PC-9 (cell line): Measurements from ENCODE around the gene SDK2. TPM values are rescaled to one million over a fixed set of nuclear protein-coding genes. Genes with fewer than 3 reads are reported as not detected.

Source experiments
- BruUV-seq: library from RNA; stranded (reverse); fragments of 400-500 nt; replicated peaks from 2 replicates; lab custom pipeline; 2021; lab: Mats Ljungman, UMichigan
- CTCF ChIA-PET: fragments of 300-600 bp; sonication (Branson Sonifier 250); formaldehyde crosslinking; loops from one replicate; lab custom pipeline; 2022; ENCODE audit warnings: antibody characterized with exemption; lab: Charles Lee
- POLR2A ChIA-PET: fragments of 300-600 bp; sonication (Branson Sonifier 250); formaldehyde crosslinking; loops from one replicate; lab custom pipeline; 2022; ENCODE audit warnings: antibody characterized with exemption; ENCODE audit not compliant: unreplicated experiment; lab: Charles Lee
- DNase-seq, 2 experiments: peaks; one replicate each; pipeline versions ENCODE4 v3.0.0 to v3.0.0-alpha.2; 2015 to 2022; ENCODE audit warnings: mixed read lengths in 1 of 2
- H2AFZ ChIP-seq: fragments of 200-600 bp; sonication (generic); 2 replicates; pipeline ENCODE4 v1.8.1; 2017; ENCODE audit warnings: antibody characterized with exemption
- H3F3A ChIP-seq: fragments of 200-600 bp; sonication (generic); 2 replicates; pipeline ENCODE4 v1.8.1; 2017; ENCODE audit warnings: antibody characterized with exemption, mild to moderate bottlenecking, low read depth; ENCODE audit not compliant: insufficient read depth
- H3K27ac ChIP-seq: fragments of 200-600 bp; sonication (generic); 2 replicates; pipeline ENCODE4 v1.6.1; 2016; ENCODE audit warnings: mixed run types
- H3K27me3 ChIP-seq: fragments of 200-600 bp; sonication (generic); 2 replicates; pipeline ENCODE4 v1.6.1; 2016; ENCODE audit warnings: low read depth, mixed run types; ENCODE audit not compliant: insufficient read depth
- H3K36me3 ChIP-seq: fragments of 200-600 bp; sonication (generic); 2 replicates; pipeline ENCODE4 v1.6.1; 2016; ENCODE audit warnings: low read depth, mixed run types
- H3K4me1 ChIP-seq: fragments of 200-600 bp; sonication (generic); replicated peaks from 2 replicates; pipeline ENCODE4 v1.6.1; 2016; ENCODE audit warnings: mixed run types; ENCODE audit not compliant: insufficient read depth
- H3K4me2 ChIP-seq: fragments of 200-600 bp; sonication (generic); 2 replicates; pipeline ENCODE4 v1.6.1; 2017; ENCODE audit warnings: mixed run types
- H3K4me3 ChIP-seq: fragments of 200-600 bp; sonication (generic); 2 replicates; pipeline ENCODE4 v1.6.1; 2016; ENCODE audit warnings: mixed run types
- H3K79me2 ChIP-seq: fragments of 200-600 bp; sonication (generic); 2 replicates; pipeline ENCODE4 v1.6.1; 2017; ENCODE audit warnings: low read depth, mixed run types
- H3K9me2 ChIP-seq: fragments of 200-600 bp; sonication (generic); 2 replicates; pipeline ENCODE4 v1.8.1; 2017; ENCODE audit warnings: mild to moderate bottlenecking; ENCODE audit not compliant: insufficient read depth
- H3K9me3 ChIP-seq: fragments of 200-600 bp; sonication (generic); 2 replicates; pipeline ENCODE4 v1.8.1; 2016; ENCODE audit warnings: low read depth; ENCODE audit not compliant: insufficient read depth
- H4K20me1 ChIP-seq: fragments of 200-600 bp; sonication (generic); 2 replicates; pipeline ENCODE4 v1.8.1; 2017; ENCODE audit not compliant: insufficient read depth
- EZH2 ChIP-seq: fragments of 200-600 bp; sonication (generic); IDR thresholded peaks from 2 replicates; pipeline ENCODE4 v1.8.0; 2017; ENCODE audit warnings: antibody characterized with exemption, low read depth
- intact Hi-C: fragments of 100-400 bp; cut with micrococcal nuclease; formaldehyde crosslinking; loops from one replicate; pipeline ENCODE4 v1.10.0; 2022; ENCODE audit not compliant: unreplicated experiment
- total RNA-seq: library from RNA; stranded (reverse); gene quantifications from 2 replicates; pipeline ENCODE4 v1.2.3, GENCODE V29; 2021
- TF ChIP-seq, protein P1 (sequence below): fragments of 200-600 bp; sonication (generic); conservative IDR thresholded peaks from 2 replicates; pipeline ENCODE4 v1.6.1; 2017; ENCODE audit warnings: mixed run types, antibody characterized with exemption, mild to moderate bottlenecking, moderate library complexity

SDK2 gene
- total RNA-seq, 1 experiment from 2014 or later = 0.04 TPM

DNA sequence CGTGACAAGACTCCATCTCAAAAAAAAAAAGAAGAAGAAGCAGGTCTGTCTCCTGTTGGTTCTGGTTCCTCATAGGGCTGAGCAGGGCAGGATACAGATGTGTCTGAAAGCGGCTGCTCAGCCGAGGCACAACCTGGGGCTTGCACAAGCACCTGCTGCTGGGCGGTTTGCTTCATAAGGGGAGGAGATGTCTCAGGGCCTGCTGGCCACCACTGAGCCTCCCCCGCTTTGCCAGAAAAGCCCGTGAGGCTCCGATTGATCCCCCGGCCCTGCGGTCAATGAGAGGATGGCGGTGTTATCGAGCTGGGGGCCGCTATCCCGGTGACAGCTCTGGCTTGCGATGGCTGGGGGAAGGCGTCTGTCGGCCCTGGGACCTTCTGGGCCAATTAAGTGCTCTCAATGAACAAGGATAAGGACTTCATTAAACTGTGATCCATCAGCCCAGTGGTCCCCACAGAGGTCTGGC lies 162.0 kb downstream of the SDK2 start:
- Histone ChIP-seq H3K4me2 (no peak overlapping the region), H3K36me3 (no peaks in the 10 kb centered on the region), H3K9me2 (no peaks in the 10 kb centered on the region), H3K9me3 (no peaks in the 10 kb centered on the region), H3K27me3 (peaks cover 93% of the 10 kb centered on the region), H3K27ac (no peak overlapping the region), H3F3A (no peaks in the 10 kb centered on the region), H2AFZ (no peak overlapping the region), H3K79me2 (no peaks in the 10 kb centered on the region), H3K4me3 (no peak overlapping the region), H3K4me1 (no peaks in the 10 kb centered on the region), H4K20me1 (no peaks in the 10 kb centered on the region)
- BruUV-seq = no TSS peak
- CTCF ChIA-PET = interaction anchor here (0.6 kb wide), 1 partner anchor 721 kb away, joined by 3 read pairs; the partner anchor contains the start of gene RPL38
- POLR2A ChIA-PET = no interaction called here
- TF ChIP-seq, protein P1, sequence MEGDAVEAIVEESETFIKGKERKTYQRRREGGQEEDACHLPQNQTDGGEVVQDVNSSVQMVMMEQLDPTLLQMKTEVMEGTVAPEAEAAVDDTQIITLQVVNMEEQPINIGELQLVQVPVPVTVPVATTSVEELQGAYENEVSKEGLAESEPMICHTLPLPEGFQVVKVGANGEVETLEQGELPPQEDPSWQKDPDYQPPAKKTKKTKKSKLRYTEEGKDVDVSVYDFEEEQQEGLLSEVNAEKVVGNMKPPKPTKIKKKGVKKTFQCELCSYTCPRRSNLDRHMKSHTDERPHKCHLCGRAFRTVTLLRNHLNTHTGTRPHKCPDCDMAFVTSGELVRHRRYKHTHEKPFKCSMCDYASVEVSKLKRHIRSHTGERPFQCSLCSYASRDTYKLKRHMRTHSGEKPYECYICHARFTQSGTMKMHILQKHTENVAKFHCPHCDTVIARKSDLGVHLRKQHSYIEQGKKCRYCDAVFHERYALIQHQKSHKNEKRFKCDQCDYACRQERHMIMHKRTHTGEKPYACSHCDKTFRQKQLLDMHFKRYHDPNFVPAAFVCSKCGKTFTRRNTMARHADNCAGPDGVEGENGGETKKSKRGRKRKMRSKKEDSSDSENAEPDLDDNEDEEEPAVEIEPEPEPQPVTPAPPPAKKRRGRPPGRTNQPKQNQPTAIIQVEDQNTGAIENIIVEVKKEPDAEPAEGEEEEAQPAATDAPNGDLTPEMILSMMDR = no peak
- no peak for TF ChIP-seq EZH2
- intact Hi-C loops = no loop called here
- DNase-seq = no peak

DNA sequence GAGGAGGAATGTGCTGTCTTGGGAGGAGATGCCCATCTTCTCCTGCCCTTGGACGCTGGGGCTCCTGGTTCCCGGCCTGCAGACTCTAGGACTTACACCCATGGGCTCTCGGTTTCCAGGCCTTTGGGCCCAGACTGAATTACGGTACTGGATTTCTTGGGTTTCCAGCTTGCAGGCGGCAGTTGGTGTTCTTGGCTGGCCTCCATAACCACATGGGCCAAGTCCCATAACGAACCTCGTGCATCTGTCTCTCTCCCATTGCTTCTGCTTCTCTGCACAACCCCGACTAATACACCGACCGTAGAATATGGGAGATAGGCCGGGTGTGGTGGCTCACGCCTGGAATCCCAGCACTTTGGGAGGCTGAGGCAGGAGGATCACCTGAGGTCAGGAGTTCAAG lies 162.6 kb downstream of the SDK2 start:
- no peak overlapping the region for H3K4me3 ChIP-seq
- BruUV-seq = no TSS peak

DNA sequence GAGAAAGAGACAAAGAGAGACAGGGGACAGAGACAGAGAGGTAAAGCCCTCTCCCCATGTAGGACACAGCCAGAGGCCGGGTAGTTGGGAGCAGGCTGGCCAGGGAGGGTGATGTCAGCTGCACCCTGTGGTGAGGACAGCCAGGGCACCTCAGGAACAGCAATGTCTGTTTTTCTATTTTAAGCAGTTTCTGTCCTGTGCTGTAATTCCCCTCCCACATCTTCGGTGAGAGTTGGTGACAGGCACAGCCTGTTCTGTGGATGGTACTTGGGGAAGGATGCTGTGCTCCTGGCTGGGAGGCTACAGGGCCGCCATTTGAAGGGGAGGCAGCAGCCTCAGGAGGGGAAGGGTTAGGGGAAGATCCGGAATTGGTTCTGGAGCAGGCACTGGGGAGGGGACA lies 163.5 kb downstream of the SDK2 start:
- H3K79me2 ChIP-seq = no peaks in the 10 kb centered on the region
- intact Hi-C loops = no loop called here
- H3K4me2 ChIP-seq = no peak overlapping the region
- DNase-seq = no peak
- no peaks in the 10 kb centered on the region for H3K9me2 ChIP-seq
- no peaks in the 10 kb centered on the region for H3K9me3 ChIP-seq
- H3K4me1 ChIP-seq = no peaks in the 10 kb centered on the region
- BruUV-seq = no TSS peak
- H3K27me3 ChIP-seq = peaks cover 93% of the 10 kb centered on the region
- H3K36me3 ChIP-seq = no peaks in the 10 kb centered on the region
- H2AFZ ChIP-seq = no peak overlapping the region
- TF ChIP-seq, protein P1 = no peak
- TF ChIP-seq EZH2 = no peak
- ChIA-PET CTCF (no interaction called here), POLR2A (no interaction called here)
- H4K20me1 ChIP-seq = no peaks in the 10 kb centered on the region
- H3K4me3 ChIP-seq = no peak overlapping the region
- no peaks in the 10 kb centered on the region for H3F3A ChIP-seq
- no peak overlapping the region for H3K27ac ChIP-seq

More for the DNA sequence above, 162.6 kb downstream of the SDK2 start:
- ChIA-PET CTCF (no interaction called here), POLR2A (no interaction called here)
- H3K36me3 ChIP-seq = no peaks in the 10 kb centered on the region
- H3K27me3 ChIP-seq = peaks cover 93% of the 10 kb centered on the region
- H3K27ac ChIP-seq = no peak overlapping the region
- H3F3A ChIP-seq = no peaks in the 10 kb centered on the region
- no peaks in the 10 kb centered on the region for H3K9me3 ChIP-seq
- intact Hi-C loops = no loop called here
- H3K4me1 ChIP-seq = no peaks in the 10 kb centered on the region
- no peaks in the 10 kb centered on the region for H3K9me2 ChIP-seq
- no peak for DNase-seq
- no peak for TF ChIP-seq EZH2
- TF ChIP-seq, protein P1 = no peak
- no peak overlapping the region for H3K4me2 ChIP-seq
- no peaks in the 10 kb centered on the region for H4K20me1 ChIP-seq
- H2AFZ ChIP-seq = no peak overlapping the region
- no peaks in the 10 kb centered on the region for H3K79me2 ChIP-seq
